Femur (tissue), 1 donor: Measurements from ENCODE around the gene DLG2.
"Not testable (repeated sequence)": the region's sequence is repeated elsewhere in the genome, so short reads cannot be mapped to it uniquely, and the experiment has no call there.

Experiments
- DNase-seq: peaks from one replicate; pipeline ENCODE4 v3.0.0-alpha.2; 2017

DLG2 gene

GRCh38 chr11:85184721-85185120 is 442.4 kb downstream of the DLG2 start:
- no peak for DNase-seq

- no peak for DNase-seq
These were observed 444.4 kb downstream of the DLG2 start for GRCh38 chr11:85182441-85183387.

GRCh38 chr11:85180528-85180927 is 446.6 kb downstream of the DLG2 start:
- DNase-seq, result no peak

GRCh38 chr11:85171648-85172257 is 455.4 kb downstream of the DLG2 start:
- DNase-seq, result no peak

- no peak for DNase-seq
These were observed 457.0 kb downstream of the DLG2 start for GRCh38 chr11:85170184-85170583.

- DNase-seq, result no peak
These were observed 459.7 kb downstream of the DLG2 start for GRCh38 chr11:85167471-85167870.

GRCh38 chr11:85167038-85167437 is 460.1 kb downstream of the DLG2 start:
- no peak for DNase-seq

- no peak for DNase-seq
These were observed 461.3 kb downstream of the DLG2 start for GRCh38 chr11:85165819-85166218.

- no peak for DNase-seq
These were observed 462.4 kb downstream of the DLG2 start for GRCh38 chr11:85164743-85165142.

- no peak for DNase-seq
These were observed 472.9 kb downstream of the DLG2 start for GRCh38 chr11:85154294-85154693.

- no peak for DNase-seq
These were observed 489.5 kb downstream of the DLG2 start for GRCh38 chr11:85137597-85137996.

- DNase-seq, result no peak
These were observed 493.5 kb downstream of the DLG2 start for GRCh38 chr11:85133636-85134035.

GRCh38 chr11:85132851-85133585 is 494.1 kb downstream of the DLG2 start:
- DNase-seq, result peak; percentile 31

- DNase-seq, result no peak
These were observed 499.8 kb downstream of the DLG2 start for GRCh38 chr11:85127349-85127748.

- DNase-seq, result no peak
These were observed 503.4 kb downstream of the DLG2 start for GRCh38 chr11:85123752-85124231.

GRCh38 chr11:85118151-85118550 is 509.0 kb downstream of the DLG2 start:
- no peak for DNase-seq

GRCh38 chr11:85115798-85116197 is 511.3 kb downstream of the DLG2 start:
- no peak for DNase-seq

- no peak for DNase-seq
These were observed 512.4 kb downstream of the DLG2 start for GRCh38 chr11:85114786-85115185.

- DNase-seq, result not testable (repeated sequence)
These were observed 516.9 kb downstream of the DLG2 start for GRCh38 chr11:85110246-85110645.

GRCh38 chr11:85109141-85109540 is 518.0 kb downstream of the DLG2 start:
- DNase-seq, result no peak

- no peak for DNase-seq
These were observed 521.3 kb downstream of the DLG2 start for GRCh38 chr11:85105868-85106267.

- DNase-seq, result no peak
These were observed 527.6 kb downstream of the DLG2 start for GRCh38 chr11:85099522-85099921.

- DNase-seq, result no peak
These were observed 528.1 kb downstream of the DLG2 start for GRCh38 chr11:85098996-85099395.
